Testis (tissue), 3 donors: ENCODE measurements around the gene PCCA. TPM values are rescaled to one million over a fixed set of nuclear protein-coding genes. Genes with fewer than 3 reads are reported as not detected.

Experiments used
- DNase-seq: peaks from one replicate; pipeline ENCODE4 v3.0.0-alpha.2; 2019
- H3K27ac ChIP-seq, 2 donors: fragments of 200-600 bp; sonication (generic); one replicate each; pipeline ENCODE4 v1.5.1; 2019
- H3K27me3 ChIP-seq: fragments of 200-600 bp; sonication (generic); one replicate; pipeline ENCODE4 v1.5.1; 2019
- H3K36me3 ChIP-seq: fragments of 200-600 bp; sonication (generic); one replicate; pipeline ENCODE4 v1.5.1; 2017; ENCODE audit warnings: low read depth; ENCODE audit errors: missing control alignments
- H3K4me1 ChIP-seq: fragments of 200-600 bp; sonication (generic); one replicate; pipeline ENCODE4 v1.5.1; 2019
- H3K4me3 ChIP-seq, 2 donors: fragments of 200-600 bp; sonication (generic); one replicate each; pipeline ENCODE4 v1.5.1; 2017 to 2019
- H3K9me3 ChIP-seq: fragments of 200-600 bp; sonication (generic); one replicate; pipeline ENCODE4 v1.5.1; 2017
- POLR2A ChIP-seq: fragments of 450-650 bp; IDR thresholded peaks from one replicate; pipeline ENCODE4 v1.6.1; 2017; ENCODE audit warnings: antibody characterized with exemption, mild to moderate bottlenecking, moderate library complexity
- WGBS, 2 donors: methylation state at CpG; one replicate each; pipeline ENCODE4 v1.1.5; 2018; 5-methylcytosine and 5-hydroxymethylcytosine counted together
- intact Hi-C: fragments of 100-400 bp; cut with DNase I; formaldehyde crosslinking; loops from one replicate; pipeline ENCODE4 v1.15.1; 2023; ENCODE audit warnings: low total_unique reads
- polyA plus RNA-seq: library from polyadenylated mRNA; stranded (reverse); fragments of 350-450 nt; fragmentation: Illumina TruSeq; extraction: RNeasy Lipid Tissue Mini Kit (QIAGEN cat#74804); gene quantifications from one replicate; pipeline ENCODE4 v1.2.3, GENCODE V29; 2014; ENCODE audit warnings: low read depth, low replicate concordance; ENCODE audit not compliant: insufficient read depth
- total RNA-seq, 2 donors: library from RNA; depleted of rRNA; stranded (reverse); fragments of >200 nt; gene quantifications; one replicate each; pipeline ENCODE4 v1.2.3, GENCODE V29; 2016
- TF ChIP-seq, protein P1 (sequence below), 3 experiments: fragments of 450-650 bp in 2 of 3; fragments of 200-600 bp in 1 of 3; sonication (generic) in 1 of 3; IDR thresholded peaks; one replicate each; pipeline ENCODE4 v1.5.1; 2016 to 2019; ENCODE audit warnings: antibody characterized with exemption in 3 of 3, mild to moderate bottlenecking in 2 of 3, moderate library complexity in 1 of 3

PCCA gene
- total and polyA plus RNA-seq, 3 donors from 2014 or later: 17.9 to 56.2 (median 39.2) TPM

- DNase-seq: no peak
Observed at GRCh38 chr13:100356889-100357288, 268.0 kb downstream of the PCCA start.

GRCh38 chr13:100357764-100358163 is 268.9 kb downstream of the PCCA start:
- 100% methylated on average over 1 of the region's 1 CpG for WGBS, 2 donors
- Histone ChIP-seq H3K27me3 (no peaks in the 10 kb centered on the region), H3K9me3 (no peaks in the 10 kb centered on the region), H3K4me3 (no peak overlapping the region), H3K36me3 (no peaks in the 10 kb centered on the region), H3K27ac (no peak overlapping the region), H3K4me1 (no peaks in the 10 kb centered on the region)
- intact Hi-C loops: no loop called here
- DNase-seq: no peak
- TF ChIP-seq POLR2A: no peak
- TF ChIP-seq, protein P1, sequence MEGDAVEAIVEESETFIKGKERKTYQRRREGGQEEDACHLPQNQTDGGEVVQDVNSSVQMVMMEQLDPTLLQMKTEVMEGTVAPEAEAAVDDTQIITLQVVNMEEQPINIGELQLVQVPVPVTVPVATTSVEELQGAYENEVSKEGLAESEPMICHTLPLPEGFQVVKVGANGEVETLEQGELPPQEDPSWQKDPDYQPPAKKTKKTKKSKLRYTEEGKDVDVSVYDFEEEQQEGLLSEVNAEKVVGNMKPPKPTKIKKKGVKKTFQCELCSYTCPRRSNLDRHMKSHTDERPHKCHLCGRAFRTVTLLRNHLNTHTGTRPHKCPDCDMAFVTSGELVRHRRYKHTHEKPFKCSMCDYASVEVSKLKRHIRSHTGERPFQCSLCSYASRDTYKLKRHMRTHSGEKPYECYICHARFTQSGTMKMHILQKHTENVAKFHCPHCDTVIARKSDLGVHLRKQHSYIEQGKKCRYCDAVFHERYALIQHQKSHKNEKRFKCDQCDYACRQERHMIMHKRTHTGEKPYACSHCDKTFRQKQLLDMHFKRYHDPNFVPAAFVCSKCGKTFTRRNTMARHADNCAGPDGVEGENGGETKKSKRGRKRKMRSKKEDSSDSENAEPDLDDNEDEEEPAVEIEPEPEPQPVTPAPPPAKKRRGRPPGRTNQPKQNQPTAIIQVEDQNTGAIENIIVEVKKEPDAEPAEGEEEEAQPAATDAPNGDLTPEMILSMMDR (IDR thresholded peaks at IDR 0.05): no peak

More at GRCh38 chr13:100356889-100357288, 268.0 kb downstream of the PCCA start:
- Histone ChIP-seq H3K9me3 (no peaks in the 10 kb centered on the region), H3K36me3 (no peaks in the 10 kb centered on the region), H3K4me3 (no peak overlapping the region), H3K27me3 (no peaks in the 10 kb centered on the region), H3K4me1 (no peaks in the 10 kb centered on the region), H3K27ac (no peak overlapping the region)
- WGBS, 2 donors: 85 to 87% methylated on average over 3 of the region's 3 CpGs
- TF ChIP-seq POLR2A: no peak
- TF ChIP-seq, protein P1 (IDR thresholded peaks at IDR 0.05): no peak
- intact Hi-C loops: no loop called here

DNA sequence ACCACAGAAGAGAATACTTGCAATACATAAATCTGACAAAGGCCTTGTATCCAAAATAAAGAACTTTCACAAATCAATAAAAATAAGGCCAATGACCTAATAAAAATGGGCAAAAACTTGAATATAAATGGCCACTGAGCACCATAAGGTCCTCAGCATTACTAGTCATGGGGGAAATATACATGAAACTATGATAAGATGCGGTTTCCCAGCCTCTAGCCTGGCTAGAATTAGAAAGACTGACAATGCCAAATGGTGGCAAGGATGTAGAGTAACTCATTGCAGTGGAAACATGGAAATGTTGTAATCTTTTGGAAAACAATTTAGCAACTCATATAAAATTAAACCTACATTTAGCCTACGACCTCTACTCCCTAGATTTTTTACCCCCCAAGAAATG is 272.6 kb downstream of the PCCA start:
- DNase-seq: no peak
- H3K4me3 ChIP-seq: no peak overlapping the region
- intact Hi-C loops: no loop called here
- no peaks in the 10 kb centered on the region for H3K4me1 ChIP-seq
- H3K9me3 ChIP-seq: no peaks in the 10 kb centered on the region
- H3K27me3 ChIP-seq: no peaks in the 10 kb centered on the region
- TF ChIP-seq POLR2A: no peak
- TF ChIP-seq, protein P1 (IDR thresholded peaks at IDR 0.05): no peak
- WGBS, 2 donors: 93 to 95% methylated on average over 2 of the region's 2 CpGs
- H3K36me3 ChIP-seq: no peaks in the 10 kb centered on the region
- no peak overlapping the region for H3K27ac ChIP-seq

- no peaks in the 10 kb centered on the region for H3K27me3 ChIP-seq
- no peak overlapping the region for H3K4me3 ChIP-seq
- H3K4me1 ChIP-seq: no peaks in the 10 kb centered on the region
- intact Hi-C loops: no loop called here
- H3K27ac ChIP-seq: no peak overlapping the region
- no peaks in the 10 kb centered on the region for H3K9me3 ChIP-seq
- WGBS, 2 donors: 75 to 80% methylated on average over 2 of the region's 2 CpGs
- TF ChIP-seq, protein P1 (IDR thresholded peaks at IDR 0.05): no peak
- TF ChIP-seq POLR2A: no peak
- H3K36me3 ChIP-seq: no peaks in the 10 kb centered on the region
- no peak for DNase-seq
Observed at GRCh38 chr13:100362371-100362770, 273.5 kb downstream of the PCCA start.

- 36 to 42% methylated on average over 1 of the region's 1 CpG for WGBS, 2 donors
- no peaks in the 10 kb centered on the region for H3K4me1 ChIP-seq
- H3K36me3 ChIP-seq: no peaks in the 10 kb centered on the region
- no peak overlapping the region for H3K27ac ChIP-seq
- H3K4me3 ChIP-seq: no peak overlapping the region
- TF ChIP-seq, protein P1 (IDR thresholded peaks at IDR 0.05): no peak
- TF ChIP-seq POLR2A: no peak
- intact Hi-C loops: no loop called here
- DNase-seq: no peak
- no peaks in the 10 kb centered on the region for H3K27me3 ChIP-seq
- H3K9me3 ChIP-seq: no peaks in the 10 kb centered on the region
Observed at GRCh38 chr13:100362781-100363180, 273.9 kb downstream of the PCCA start.
